HepG2 (cell line): ENCODE measurements around the gene NSMCE1. TPM values are rescaled to one million over a fixed set of nuclear protein-coding genes. Genes with fewer than 3 reads are reported as not detected.

Experiments used
- ATAC-seq: fragments of 200-7000 bp; cut with Tn5 transposase; 3 replicates; pipeline ENCODE4 v1.9.1; 2020; ENCODE audit warnings: mild to moderate bottlenecking, moderate library complexity
- BruUV-seq: library from RNA; stranded (reverse); fragments of 400-500 nt; replicated peaks from 2 replicates; lab custom pipeline; 2021; lab: Mats Ljungman, UMichigan
- CTCF ChIA-PET: fragments of 300-600 bp; formaldehyde crosslinking; extraction: SDS; loops from one replicate; lab custom pipeline; 2021; ENCODE audit warnings: low total read pairs, inconsistent platforms, low intra/inter-chr PET ratio; lab: Yijun Ruan, JAX
- POLR2A ChIA-PET: fragments of 350-600 bp; sonication (Branson Sonifier 250); formaldehyde crosslinking; loops from one replicate; lab custom pipeline; 2020; ENCODE audit warnings: antibody characterized with exemption, inconsistent platforms; lab: Yijun Ruan, JAX
- DNase-seq: peaks from one replicate; pipeline ENCODE4 v3.0.0-alpha.2; 2015; ENCODE audit warnings: low spot score
- FAIRE-seq: peaks from 3 replicates; lab custom pipeline; 2011; peaks lifted over from hg19 to GRCh38; lab: Jason Lieb, UNC
- H2AFZ ChIP-seq: one replicate; pipeline ENCODE4 v1.6.1; 2011; ENCODE audit warnings: low read length, inconsistent platforms
- H3K27ac ChIP-seq: fragments of 300-600 bp; 3 replicates; pipeline ENCODE4 v1.8.0; 2011; ENCODE audit warnings: mixed run types, mild to moderate bottlenecking, mixed read lengths, low read length, inconsistent platforms; ENCODE audit not compliant: insufficient read depth; ENCODE audit errors: extremely low read length
- H3K27me3 ChIP-seq, 2 experiments: fragments of 200-600 bp in 1 of 2; 2 replicates in 1 of 2; 3 replicates in 1 of 2; pipeline versions ENCODE4 v1.6.0 to v1.8.0; 2011; ENCODE audit warnings: low read length in 2 of 2, mild to moderate bottlenecking in 2 of 2, moderate library complexity in 2 of 2, inconsistent platforms in 1 of 2; ENCODE audit not compliant: insufficient read depth in 2 of 2, control insufficient read depth in 1 of 2
- H3K36me3 ChIP-seq, 2 experiments: fragments of 200-600 bp in 1 of 2; replicated peaks in 1 of 2; 2 replicates in 1 of 2; 3 replicates in 1 of 2; pipeline versions ENCODE4 v1.5.1 to v1.8.0; 2011; ENCODE audit warnings: low read length in 2 of 2, inconsistent platforms in 1 of 2; ENCODE audit not compliant: insufficient read depth in 2 of 2, control insufficient read depth in 1 of 2
- H3K4me1 ChIP-seq: 2 replicates; pipeline ENCODE4 v1.5.1; 2012; ENCODE audit warnings: low read length, inconsistent platforms; ENCODE audit not compliant: insufficient read depth
- H3K4me2 ChIP-seq: 2 replicates; pipeline ENCODE4 v1.6.0; 2011; ENCODE audit warnings: low read depth, low read length, inconsistent platforms
- H3K4me3 ChIP-seq, 3 experiments: fragments of 200-600 bp in 1 of 3; sonication (generic), shearing (Covaris generic) in 1 of 3; replicated peaks in 1 of 3; 2 replicates each; pipeline ENCODE4 v1.5.1; 2011 to 2016; ENCODE audit warnings: low read length in 3 of 3, inconsistent platforms in 2 of 3, low read depth in 2 of 3, mild to moderate bottlenecking in 2 of 3, control low read depth in 1 of 3, mixed read lengths in 1 of 3; ENCODE audit not compliant: insufficient read depth in 1 of 3
- H3K79me2 ChIP-seq: one replicate; pipeline ENCODE4 v1.6.1; 2011; ENCODE audit warnings: low read length, inconsistent platforms; ENCODE audit not compliant: insufficient read depth
- H3K9ac ChIP-seq: 2 replicates; pipeline ENCODE4 v1.6.0; 2011; ENCODE audit warnings: mild to moderate bottlenecking, low read depth, low read length, inconsistent platforms; ENCODE audit not compliant: insufficient read depth
- H3K9me3 ChIP-seq: 2 replicates; pipeline ENCODE4 v1.5.1; 2012; ENCODE audit warnings: mild to moderate bottlenecking, low read length
- H4K20me1 ChIP-seq: 2 replicates; pipeline ENCODE4 v1.6.0; 2011; ENCODE audit warnings: inconsistent platforms, mild to moderate bottlenecking, low read length, moderate library complexity; ENCODE audit not compliant: insufficient read depth
- ARID4A ChIP-seq: sonication (generic); formaldehyde crosslinking; IDR thresholded peaks from 2 replicates; pipeline ENCODE4 v1.5.0; 2020; ENCODE audit warnings: mild to moderate bottlenecking, missing genetic modification reagents, borderline replicate concordance
- ATF1 ChIP-seq: IDR thresholded peaks from 2 replicates; pipeline ENCODE4 v1.6.1; 2016; ENCODE audit warnings: mild to moderate bottlenecking, control low read depth
- CBFB ChIP-seq: sonication (generic); formaldehyde crosslinking; IDR thresholded peaks from 2 replicates; pipeline ENCODE4 v1.4.0; 2020; ENCODE audit warnings: missing genetic modification reagents
- DBP ChIP-seq: sonication (generic); formaldehyde crosslinking; IDR thresholded peaks from 2 replicates; pipeline ENCODE4 v1.4.0; 2020; ENCODE audit warnings: missing genetic modification reagents; ENCODE audit errors: not compliant biosample characterization
- GFI1 ChIP-seq: sonication (generic); formaldehyde crosslinking; IDR thresholded peaks from 2 replicates; pipeline ENCODE4 v1.5.0; 2020; ENCODE audit warnings: missing genetic modification reagents, mild to moderate bottlenecking, borderline replicate concordance
- HDAC1 ChIP-seq: sonication (generic); formaldehyde crosslinking; IDR thresholded peaks from 2 replicates; pipeline ENCODE4 v1.5.1; 2020; ENCODE audit warnings: mild to moderate bottlenecking, missing genetic modification reagents
- IKZF4 ChIP-seq: sonication (generic); formaldehyde crosslinking; IDR thresholded peaks from 2 replicates; pipeline ENCODE4 v1.5.1; 2020; ENCODE audit warnings: borderline replicate concordance, mild to moderate bottlenecking, low read depth, missing genetic modification reagents; ENCODE audit errors: not compliant biosample characterization
- ISL2 ChIP-seq: sonication (generic); formaldehyde crosslinking; IDR thresholded peaks from 2 replicates; pipeline ENCODE4 v1.5.0; 2020; ENCODE audit warnings: missing genetic modification reagents
- MAFG ChIP-seq: sonication (generic); formaldehyde crosslinking; IDR thresholded peaks from 2 replicates; pipeline ENCODE4 v1.5.1; 2020; ENCODE audit warnings: mild to moderate bottlenecking, missing genetic modification reagents
- MBNL3 ChIP-seq: fragments of 250-450 bp; sonication (Bioruptor Pico); conservative IDR thresholded peaks from 2 replicates; pipeline ENCODE4 v1.8.0; 2022; ENCODE audit warnings: mild to moderate bottlenecking, inconsistent platforms
- RBFOX2 ChIP-seq: fragments of 200-400 bp; formaldehyde crosslinking; IDR thresholded peaks from 2 replicates; pipeline ENCODE4 v1.6.1; 2017; ENCODE audit warnings: low read depth, mild to moderate bottlenecking, low read length
- SIN3B ChIP-seq: fragments of 150-350 bp; IDR thresholded peaks from 2 replicates; pipeline ENCODE4 v1.6.1; 2014; ENCODE audit warnings: low read length
- USF2 ChIP-seq, 2 experiments: sonication (generic) in 1 of 2; formaldehyde crosslinking in 1 of 2; IDR thresholded peaks; 2 replicates each; pipeline versions ENCODE4 v1.5.1 to v1.6.1; 2011 to 2020; ENCODE audit warnings: borderline replicate concordance in 1 of 2, low read depth in 1 of 2, low read length in 1 of 2, mild to moderate bottlenecking in 1 of 2, missing genetic modification reagents in 1 of 2, moderate library complexity in 1 of 2
- ZNF124 ChIP-seq: sonication (generic); formaldehyde crosslinking; IDR thresholded peaks from 2 replicates; pipeline ENCODE4 v1.4.0; 2020; ENCODE audit warnings: missing genetic modification reagents
- ZNF383 ChIP-seq: sonication (generic); formaldehyde crosslinking; IDR thresholded peaks from 2 replicates; pipeline ENCODE4 v1.4.0; 2020; ENCODE audit warnings: missing genetic modification reagents, mild to moderate bottlenecking, borderline replicate concordance
- ZNF430 ChIP-seq: sonication (generic); formaldehyde crosslinking; IDR thresholded peaks from 2 replicates; pipeline ENCODE4 v1.9.0; 2021; ENCODE audit warnings: mild to moderate bottlenecking, missing genetic modification reagents
- ZNF562 ChIP-seq: sonication (generic); formaldehyde crosslinking; IDR thresholded peaks from 2 replicates; pipeline ENCODE4 v1.8.0; 2022; ENCODE audit warnings: missing genetic modification reagents, borderline replicate concordance
- ZSCAN22 ChIP-seq: sonication (generic); formaldehyde crosslinking; IDR thresholded peaks from 2 replicates; pipeline ENCODE4 v1.4.0; 2020; ENCODE audit warnings: mild to moderate bottlenecking, missing genetic modification reagents
- WGBS: methylation state at CpG from one replicate; pipeline ENCODE4 v1.1.6; 2017; ENCODE audit warnings: low lambda C conversion rate; 5-methylcytosine and 5-hydroxymethylcytosine counted together
- in situ Hi-C: cut with HindIII; loops from 2 replicates; pipeline ENCODE4 v1.10.0; 2017; ENCODE audit warnings: low pct_unique_long_range_greater_than_20kb; ENCODE audit not compliant: extremely low pct_ligation_motif_present
- intact Hi-C: fragments of 100-400 bp; cut with micrococcal nuclease; formaldehyde crosslinking; loops from one replicate; pipeline ENCODE4 v1.10.0; 2022; ENCODE audit not compliant: unreplicated experiment
- polyA plus RNA-seq, 8 experiments: library from polyadenylated mRNA; depleted of rRNA in 3 of 8; stranded (reverse) in 7 of 8; unstranded in 1 of 8; fragments of >200 nt; fragmentation: Illumina TruSeq in 4 of 8; extraction: Trizol in 4 of 8; gene quantifications; 2 replicates each; pipeline versions ENCODE4 v1.2.1 to v1.2.3, GENCODE V29; 2011 to 2016; ENCODE audit warnings: low read depth in 4 of 8, missing spikeins in 1 of 8, mixed read lengths in 1 of 8; ENCODE audit not compliant: insufficient read depth in 1 of 8
- total RNA-seq, 5 experiments: library from RNA; depleted of rRNA; stranded (reverse); fragments of >200 nt; fragmentation: Illumina TruSeq; extraction: Trizol; gene quantifications; 2 replicates each; pipeline ENCODE4 v1.2.3, GENCODE V29; 2016; ENCODE audit warnings: low read depth in 1 of 5

NSMCE1 gene
- total and polyA plus RNA-seq, 2 of the 13 experiments (the other 11 are each of a cell fraction or from before 2014, with no cell fraction given), result 42.7 to 52.9 TPM

- in situ Hi-C loops, result loop anchor here (5.0 kb wide), 1 partner anchor 136 kb away; no protein-coding TSS in a partner anchor
- no peak for ATAC-seq
- ChIA-PET POLR2A (no interaction called here), CTCF (no interaction called here)
- Histone ChIP-seq H3K4me1 (no peaks in the 10 kb centered on the region), H3K27me3 (no peaks in the 10 kb centered on the region), H3K79me2 (no peaks in the 10 kb centered on the region), H3K4me3 (no peak overlapping the region), H3K9me3 (no peaks in the 10 kb centered on the region), H3K27ac (no peak overlapping the region), H2AFZ (no peak overlapping the region), H4K20me1 (no peaks in the 10 kb centered on the region), H3K4me2 (no peak overlapping the region), H3K9ac (no peak overlapping the region), H3K36me3 (peaks cover 18 to 35% of the 10 kb centered on the region in 2 experiments; a peak in 4 of 5 replicates)
- intact Hi-C loops, result no loop called here
- WGBS, result 92% methylated on average over 8 of the region's 8 CpGs
- no peak for DNase-seq
- FAIRE-seq, result no peak
- no TSS peak for BruUV-seq
- no peak for TF ChIP-seq ZNF562 (CRISPR knock-in tag)
- no peak for TF ChIP-seq SIN3B
- no peak for TF ChIP-seq CBFB (CRISPR knock-in tag)
- TF ChIP-seq ZSCAN22 (CRISPR knock-in tag), result no peak
- no peak for TF ChIP-seq ZNF383 (CRISPR knock-in tag)
- no peak for TF ChIP-seq ARID4A
- no peak for TF ChIP-seq MAFG (CRISPR knock-in tag)
- no peak for TF ChIP-seq USF2 (IDR thresholded peaks at IDR 0.05; ENCODE audit: low read depth, low read length)
- no peak for TF ChIP-seq USF2 (CRISPR knock-in tag; IDR thresholded peaks at IDR 0.05; ENCODE audit: borderline replicate concordance)
- no peak for TF ChIP-seq ATF1 (CRISPR knock-in tag)
- TF ChIP-seq ZNF124 (CRISPR knock-in tag), result no peak
- no peak for TF ChIP-seq GFI1
- TF ChIP-seq ISL2, result no peak
- no peak for TF ChIP-seq ZNF430
- TF ChIP-seq RBFOX2, result no peak
- TF ChIP-seq HDAC1 (CRISPR knock-in tag), result no peak
- TF ChIP-seq IKZF4 (CRISPR knock-in tag), result no peak
- TF ChIP-seq MBNL3, result no peak
- no peak for TF ChIP-seq DBP (CRISPR knock-in tag)
These were observed 36.9 kb downstream of the NSMCE1 start for GRCh38 chr16:27231692-27232060.
